Jurkat, Clone E6-1 (cell line): Measurements from ENCODE around the gene CLDND2. TPM values are rescaled to one million over a fixed set of nuclear protein-coding genes. Genes with fewer than 3 reads are reported as not detected.
"Not testable (repeated sequence)": the region's sequence is repeated elsewhere in the genome, so short reads cannot be mapped to it uniquely, and the experiment has no call there.

ENCODE experiments used
- DNase-seq: peaks from one replicate; pipeline ENCODE4 v3.0.0-alpha.2; 2011; ENCODE audit warnings: low read depth, low spot score
- H3K4me3 ChIP-seq: 2 replicates; pipeline ENCODE4 v1.5.1; 2011; ENCODE audit warnings: mild to moderate bottlenecking, low read length, control low read depth, moderate library complexity
- polyA plus RNA-seq: library from polyadenylated mRNA; unstranded; fragments of >200 nt; gene quantifications from one replicate; pipeline ENCODE4 v1.2.1, GENCODE V29; 2012; ENCODE audit warnings: missing spikeins; ENCODE audit not compliant: insufficient read length, insufficient read depth

CLDND2 gene, protein sequence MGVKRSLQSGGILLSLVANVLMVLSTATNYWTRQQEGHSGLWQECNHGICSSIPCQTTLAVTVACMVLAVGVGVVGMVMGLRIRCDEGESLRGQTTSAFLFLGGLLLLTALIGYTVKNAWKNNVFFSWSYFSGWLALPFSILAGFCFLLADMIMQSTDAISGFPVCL
- polyA plus RNA-seq, result 2.6 TPM

DNA sequence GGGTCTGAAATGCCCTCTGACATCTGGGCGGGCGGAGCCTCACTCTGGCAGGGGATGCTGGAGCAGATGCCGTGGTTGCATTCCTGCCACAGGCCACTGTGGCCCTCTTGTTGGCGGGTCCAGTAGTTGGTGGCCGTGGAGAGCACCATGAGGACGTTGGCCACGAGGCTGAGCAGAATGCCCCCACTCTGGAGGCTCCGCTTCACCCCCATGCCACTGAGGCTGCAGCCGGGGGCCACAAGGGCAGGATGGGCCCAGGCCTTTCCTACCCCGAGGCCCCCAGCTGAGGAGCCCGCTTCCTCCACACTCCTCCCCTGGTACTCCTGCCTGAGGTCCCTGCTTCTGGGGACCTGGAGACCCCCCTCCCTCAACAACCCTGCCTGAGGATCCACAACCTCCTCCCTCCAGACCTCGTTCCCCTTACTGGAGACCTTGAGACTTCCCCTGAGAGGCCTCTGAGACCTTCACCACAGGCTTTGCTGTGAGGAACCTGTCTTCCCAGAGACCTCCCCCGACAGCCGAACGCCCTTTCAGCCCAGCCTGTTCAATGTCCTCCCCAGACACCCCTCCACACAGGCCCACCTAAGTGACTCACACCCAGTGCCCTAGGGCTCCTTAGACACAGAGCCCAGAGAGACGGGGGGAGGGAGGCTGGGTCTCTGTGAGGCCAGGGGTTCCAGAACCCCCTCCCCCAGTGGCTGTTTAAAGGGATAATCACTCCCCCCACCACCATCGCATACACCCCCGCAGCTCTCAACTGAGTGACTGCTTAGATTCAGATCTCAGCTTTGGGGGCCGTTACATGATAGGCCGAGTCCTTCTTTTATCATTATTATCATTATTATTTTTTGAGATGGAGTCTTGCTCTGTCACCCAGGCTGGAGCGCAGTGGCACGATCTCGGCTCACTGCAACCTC, at the start of gene CLDND2:
TSS of gene CLDND2 (minus strand) at position 638 of the 917 bp plus-strand sequence. CDS start at position 212, 426 bp downstream.
- peak within 1 kb of the TSS; percentile 65 for H3K4me3 ChIP-seq
- DNase-seq, result no peak

DNA sequence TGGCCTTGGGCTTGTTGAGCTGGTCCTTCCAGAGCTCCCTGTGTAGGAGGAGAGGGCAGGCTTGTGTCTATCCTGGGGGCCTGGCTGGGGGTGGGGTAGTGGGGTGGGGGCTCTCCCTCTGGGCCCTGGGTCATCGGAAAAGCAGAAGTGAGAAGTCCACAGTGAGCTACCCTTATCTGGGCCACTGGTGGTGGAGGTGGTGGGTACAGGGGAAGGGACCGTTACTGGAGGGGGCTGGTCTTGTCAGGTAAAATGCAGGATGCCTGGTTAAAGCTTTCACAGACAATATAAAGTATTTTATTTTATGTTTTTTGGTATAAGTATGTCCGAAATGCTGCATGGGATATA, 49.0 kb upstream of the CLDND2 start:
- DNase-seq, result no peak
- no peak overlapping the region for H3K4me3 ChIP-seq

DNA sequence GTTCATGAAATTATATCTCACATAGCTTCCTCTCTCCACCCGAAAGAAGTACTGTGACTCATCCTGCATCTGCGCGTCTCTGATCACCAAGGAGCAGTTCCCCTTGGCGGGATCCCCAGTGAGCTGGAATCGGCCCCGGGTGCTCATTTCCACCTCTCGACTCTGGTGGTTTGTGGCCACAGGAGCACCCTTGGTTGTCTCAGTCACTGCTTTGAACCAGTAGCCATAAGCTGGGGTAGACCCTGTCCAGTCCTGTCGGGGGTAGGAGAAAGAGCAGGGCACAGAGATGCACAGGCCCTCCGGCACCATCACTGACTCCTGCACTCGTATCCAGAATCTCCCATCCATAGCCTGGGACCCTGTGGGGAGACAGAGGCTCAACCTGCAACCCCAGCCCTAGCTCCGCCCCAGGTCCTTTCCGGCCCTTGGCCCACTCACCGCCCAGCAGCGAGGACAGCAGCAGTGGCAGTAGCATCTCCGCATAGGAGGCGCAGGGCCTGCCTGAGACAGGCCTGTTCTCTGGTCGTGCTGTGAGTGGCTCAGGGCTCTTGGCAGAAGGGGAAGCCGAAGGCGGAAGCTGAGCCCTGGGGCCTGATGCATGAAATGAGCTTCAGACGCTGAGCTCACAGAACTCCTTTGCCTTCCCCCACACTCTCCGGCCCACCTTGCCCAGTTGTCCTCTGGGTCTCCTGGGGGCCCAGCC, 48.5 kb upstream of the CLDND2 start, which contains the start of gene SIGLEC10:
TSS of gene SIGLEC10 (minus strand) at position 536 of the 703 bp plus-strand sequence. CDS start at position 475, 61 bp downstream.
- no peak for DNase-seq
- H3K4me3 ChIP-seq, result no peak within 1 kb of the TSS

DNA sequence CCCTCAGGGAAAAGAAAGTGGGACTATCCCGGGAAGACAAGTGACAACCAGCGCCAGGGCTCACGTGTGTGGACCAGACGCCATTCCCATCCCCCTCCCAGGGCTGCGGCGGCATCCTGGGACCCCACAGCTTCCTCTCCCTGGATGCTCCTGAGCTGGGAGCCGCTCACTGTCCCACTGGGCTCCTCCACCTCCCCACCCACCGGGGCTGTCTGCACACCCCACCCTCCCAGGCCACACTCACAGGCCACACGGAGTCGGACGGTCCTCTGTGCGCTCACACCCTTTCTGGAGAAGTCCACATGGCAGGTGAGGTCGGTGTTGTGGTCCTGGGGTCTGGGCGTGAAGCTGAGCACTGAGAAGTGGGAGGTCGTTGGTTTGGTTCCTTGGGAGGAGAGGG, 47.6 kb upstream of the CLDND2 start:
- H3K4me3 ChIP-seq, DNase-seq: not testable (repeated sequence)

DNA sequence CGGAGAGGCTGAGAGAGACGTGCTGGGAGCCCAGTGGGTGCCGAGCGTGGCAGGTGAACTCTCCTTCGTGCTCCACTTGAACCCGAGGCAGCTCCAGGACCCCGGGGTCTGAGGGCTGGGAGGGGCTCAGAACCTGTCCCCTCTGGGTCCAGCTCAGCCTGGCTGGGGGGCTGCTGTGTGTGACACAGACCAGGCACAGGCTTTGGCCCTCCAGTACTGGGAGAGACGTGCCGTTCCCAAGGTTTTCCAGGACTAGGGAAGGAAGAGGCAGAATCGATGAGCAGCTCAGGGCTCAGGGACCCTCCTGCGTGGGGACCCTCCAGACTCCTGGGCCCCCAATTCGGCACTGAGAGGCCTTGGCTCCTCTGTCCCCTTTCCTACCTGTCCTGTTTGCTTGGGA, 46.4 kb upstream of the CLDND2 start:
- no peak for DNase-seq
- no peak overlapping the region for H3K4me3 ChIP-seq

DNA sequence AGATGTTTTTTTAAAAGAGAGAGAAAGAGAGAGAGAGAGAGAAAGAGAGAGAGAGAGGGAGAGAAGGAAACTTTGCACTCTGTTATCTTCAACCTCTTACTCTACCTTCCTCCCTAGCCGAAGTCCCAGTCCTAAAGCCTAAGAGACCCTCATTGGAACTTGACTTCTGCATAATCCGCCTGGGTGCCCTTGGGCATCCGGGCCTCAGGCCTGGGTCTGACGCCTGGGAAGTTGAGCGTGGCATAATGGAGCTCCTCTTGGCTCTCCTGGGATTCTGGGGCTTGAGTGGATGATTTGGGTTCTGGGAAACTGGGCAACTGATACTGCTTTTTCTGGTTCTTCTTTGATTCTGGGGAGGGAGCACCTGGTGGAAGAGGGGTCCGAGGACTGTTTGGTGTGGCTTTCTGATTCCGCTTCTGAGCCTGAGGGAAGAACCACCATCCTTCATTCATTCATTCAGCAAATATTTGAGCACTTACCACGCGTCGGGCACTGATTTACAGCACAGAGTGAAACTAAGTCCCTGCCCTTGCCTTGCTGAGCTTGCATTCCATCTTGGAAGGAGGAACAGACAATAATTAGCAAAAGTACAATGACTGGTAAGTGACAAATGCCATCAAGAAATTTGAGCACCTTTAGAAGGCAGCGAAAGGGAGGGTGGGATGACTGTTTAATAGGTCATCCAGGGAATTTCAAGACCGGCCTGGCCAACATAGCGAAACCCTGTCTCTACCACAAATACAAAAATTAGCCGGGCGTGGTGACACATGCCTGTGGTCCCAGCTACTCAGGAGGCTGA, 42.3 kb upstream of the CLDND2 start:
- DNase-seq, result no peak
- H3K4me3 ChIP-seq, result no peak overlapping the region

DNA sequence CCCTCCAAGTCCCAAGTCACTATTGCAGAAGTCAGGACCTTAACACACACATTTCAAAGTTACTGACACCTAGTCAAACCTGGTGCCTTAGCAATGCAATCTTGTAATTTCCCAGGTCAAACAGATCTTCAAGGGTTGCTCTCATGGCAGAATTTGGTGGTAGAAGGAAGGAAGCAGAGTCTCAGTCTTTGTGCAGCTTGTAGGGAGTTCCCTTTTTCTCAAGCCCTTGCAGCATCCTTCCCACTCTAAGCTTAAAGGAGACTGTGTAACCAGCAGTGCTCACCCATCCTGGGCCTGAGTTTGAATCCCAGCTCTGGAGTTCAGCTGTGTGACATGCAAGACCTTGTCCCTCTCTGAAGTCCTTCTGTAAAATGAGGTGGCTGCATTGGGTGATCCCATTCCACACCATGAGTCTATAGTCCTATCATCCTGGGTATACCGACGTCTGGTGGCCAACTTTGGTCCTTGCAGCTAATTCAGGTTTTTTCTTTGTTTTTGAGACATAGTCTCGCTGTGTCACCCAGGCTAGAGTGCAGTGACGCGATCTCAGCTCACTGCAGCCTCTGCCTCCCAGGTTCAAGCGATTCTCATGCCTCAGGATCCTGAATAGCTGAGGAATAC, 38.8 kb upstream of the CLDND2 start:
- DNase-seq, result peak; percentile 59
- no peak overlapping the region for H3K4me3 ChIP-seq

DNA sequence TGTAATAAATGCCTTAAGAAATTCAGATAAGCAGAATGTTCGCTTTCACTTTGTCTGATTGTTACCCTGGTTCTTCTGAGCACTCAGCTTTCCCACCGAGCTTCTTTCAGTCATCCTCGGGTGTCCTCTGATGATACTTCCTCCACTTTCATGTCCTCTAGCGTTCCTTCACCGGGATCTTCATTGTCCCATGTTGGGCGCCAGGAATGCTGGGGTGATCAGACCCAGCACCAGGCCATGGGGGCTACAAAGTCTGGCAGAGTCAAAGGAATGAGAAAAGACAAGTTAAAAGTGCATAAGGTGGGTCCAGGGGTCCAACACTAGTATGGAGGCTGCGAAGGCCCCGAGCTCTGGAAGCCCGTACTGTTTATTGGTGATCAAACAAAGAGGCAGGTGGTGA, 33.3 kb upstream of the CLDND2 start:
- DNase-seq, result no peak
- H3K4me3 ChIP-seq, result no peak overlapping the region

DNA sequence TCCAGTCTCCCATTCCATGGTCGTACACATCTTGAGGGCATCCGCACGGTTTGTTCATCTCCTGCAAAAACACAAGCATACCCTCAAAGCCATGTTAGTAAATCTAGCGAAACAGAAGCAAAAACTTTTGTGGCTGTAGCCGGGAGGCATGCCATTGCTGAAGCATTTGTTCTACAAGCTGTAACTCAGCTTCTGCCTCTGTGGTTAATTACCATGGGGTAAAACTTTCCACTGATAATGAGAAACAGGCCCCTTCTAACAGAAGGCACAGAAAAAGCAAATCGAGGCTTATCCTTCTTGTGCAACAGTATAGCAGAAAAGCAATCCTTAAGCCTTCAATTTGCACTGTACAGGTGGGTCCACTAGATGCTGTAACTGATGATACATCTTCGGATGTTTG, 31.1 kb upstream of the CLDND2 start:
- DNase-seq, H3K4me3 ChIP-seq: not testable (repeated sequence)

DNA sequence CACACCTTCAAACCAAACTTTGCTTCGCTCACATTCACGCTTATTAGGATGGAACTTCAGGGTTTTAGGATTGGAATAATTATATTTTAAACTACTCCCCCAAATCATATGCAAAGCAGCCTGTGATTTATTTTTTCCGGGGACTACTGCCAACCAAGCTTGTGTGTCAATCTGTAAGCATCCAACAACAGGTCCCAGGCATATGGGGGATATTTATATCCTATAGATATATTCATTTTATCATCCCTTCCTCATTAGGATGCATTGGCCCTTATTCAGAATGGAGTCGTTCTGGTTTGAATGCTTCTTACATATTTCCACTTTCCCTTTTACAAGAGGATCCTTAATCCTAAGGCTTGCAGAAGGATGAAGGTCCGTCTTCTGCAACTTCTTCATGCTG, 30.4 kb upstream of the CLDND2 start:
- H3K4me3 ChIP-seq, result no peak overlapping the region
- no peak for DNase-seq

DNA sequence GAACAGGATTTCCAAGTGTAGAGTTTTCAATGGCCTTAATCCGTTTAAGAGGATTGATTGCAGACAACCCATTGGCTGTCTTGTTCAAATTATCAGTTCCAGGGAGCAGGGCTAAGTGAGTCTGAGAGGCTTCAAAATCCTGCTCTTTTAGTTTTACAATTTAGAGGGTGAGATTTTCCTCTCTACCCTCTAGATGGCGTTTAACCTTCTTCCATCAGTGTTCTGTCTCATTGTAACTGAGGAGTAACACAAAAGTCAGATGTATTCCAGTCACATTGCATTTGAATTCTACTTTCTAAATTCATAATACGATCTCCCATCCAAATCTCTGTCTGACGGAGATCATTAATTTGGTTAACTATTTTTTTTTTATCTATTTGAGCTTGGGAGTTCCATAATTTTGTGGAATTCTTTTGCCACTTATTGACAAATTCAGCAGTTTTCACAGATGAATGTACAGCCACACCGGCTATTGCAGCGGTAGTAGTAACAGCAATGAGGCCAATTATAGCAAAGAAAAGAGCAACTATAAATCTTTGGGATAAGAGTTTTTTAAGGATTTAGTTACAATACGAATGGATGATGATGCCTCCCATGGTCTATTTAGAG, 29.4 kb upstream of the CLDND2 start:
- H3K4me3 ChIP-seq, result no peak overlapping the region
- peak; percentile 49 for DNase-seq

DNA sequence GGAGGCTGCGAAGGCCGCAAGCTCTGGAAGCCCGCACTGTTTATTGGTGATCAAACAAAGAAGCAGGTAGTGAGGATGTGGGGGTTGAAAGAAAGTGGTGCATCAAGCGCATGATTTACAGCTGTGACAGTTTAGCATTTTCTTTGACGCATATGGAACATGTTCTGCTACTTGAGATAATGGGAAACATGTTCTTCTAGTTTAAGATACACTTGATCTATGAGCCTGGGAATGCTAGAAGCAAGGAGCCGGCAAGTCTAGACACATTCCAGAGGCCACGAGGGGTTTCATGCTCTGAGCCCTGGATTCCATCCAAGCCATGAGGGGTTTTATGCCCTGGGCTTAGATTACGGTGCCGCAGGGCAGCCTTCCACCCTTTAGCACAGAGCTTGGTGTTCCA, 28.6 kb upstream of the CLDND2 start:
- not testable (repeated sequence) for H3K4me3 ChIP-seq, DNase-seq

DNA sequence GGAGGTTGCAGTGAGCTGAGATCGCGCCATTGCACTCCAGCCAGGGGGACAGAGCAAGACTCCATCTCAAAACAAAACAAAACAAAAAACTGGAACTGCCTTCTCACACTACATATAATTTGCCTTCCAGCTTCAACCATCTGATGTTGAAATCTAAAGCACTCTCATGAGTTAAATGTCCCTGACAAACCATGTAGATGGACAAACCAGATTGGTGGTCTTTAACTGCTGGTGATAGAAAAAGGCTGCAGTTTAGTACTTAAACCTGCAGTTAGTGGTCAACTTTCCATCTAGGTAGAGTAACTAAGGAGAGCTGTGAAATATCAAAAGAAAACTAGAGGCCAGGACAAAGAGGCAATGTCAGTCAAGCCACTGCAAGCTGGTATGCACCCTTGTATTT, 27.4 kb upstream of the CLDND2 start:
- DNase-seq, result no peak
- H3K4me3 ChIP-seq, result no peak overlapping the region

DNA sequence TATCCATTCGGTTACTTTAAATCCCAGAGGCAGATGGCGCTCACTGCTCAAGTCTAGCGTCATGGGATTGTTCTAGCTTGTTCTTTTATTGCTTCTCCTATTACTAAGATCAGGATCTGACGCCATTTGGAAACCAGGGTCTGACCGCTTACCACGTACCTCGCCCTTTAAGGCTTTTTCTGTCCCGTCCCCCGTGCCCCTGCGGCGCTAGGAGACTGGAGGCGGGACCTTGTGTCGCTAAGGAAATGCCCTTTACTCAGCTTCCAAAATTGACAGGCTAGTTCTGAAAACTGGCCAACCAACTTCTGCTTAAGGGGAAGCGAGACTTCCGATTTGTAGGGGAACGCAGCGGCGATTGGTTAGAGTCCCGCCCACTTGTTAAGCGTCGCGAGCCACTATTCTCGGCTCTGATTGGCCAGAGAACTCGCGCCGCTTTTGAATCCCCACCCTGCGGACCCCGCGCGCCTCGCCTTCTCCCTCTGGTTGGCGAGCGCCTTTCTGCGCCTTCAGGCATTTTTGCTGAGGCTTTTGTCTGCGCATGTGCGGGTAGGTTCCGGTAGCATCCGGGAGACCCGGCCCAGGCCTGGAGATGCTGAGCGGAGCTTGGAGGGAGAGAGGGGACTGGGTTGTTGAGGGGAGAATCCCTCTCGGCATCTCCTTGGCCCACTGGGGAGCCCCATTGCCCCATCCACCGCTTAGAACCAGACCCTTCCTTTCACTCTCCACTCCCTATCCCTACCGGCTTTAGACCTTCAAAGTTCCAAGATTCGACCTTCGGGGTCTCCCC, 25.4 kb upstream of the CLDND2 start:
- peak overlapping the region; percentile 97 for H3K4me3 ChIP-seq

DNA sequence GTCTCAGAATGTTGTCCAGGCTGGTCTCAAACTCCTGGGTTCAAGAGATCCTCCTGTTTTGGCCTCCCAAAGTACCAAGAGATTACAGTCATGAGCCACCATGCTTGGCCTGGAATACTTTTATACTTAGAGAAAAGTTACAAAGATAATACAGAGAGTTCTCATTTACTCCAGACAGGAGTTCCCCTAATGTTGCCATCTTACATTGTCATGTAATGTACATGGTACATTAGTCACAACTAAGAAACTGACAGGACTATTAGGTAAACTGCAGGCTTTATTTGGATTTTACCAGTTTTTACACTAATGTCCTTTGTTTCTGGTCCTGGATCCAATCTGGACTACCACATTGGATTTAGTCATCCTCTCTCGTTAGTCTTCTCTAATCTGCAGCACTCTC, 23.9 kb upstream of the CLDND2 start:
- DNase-seq, result no peak
- no peak overlapping the region for H3K4me3 ChIP-seq

More for the DNA sequence above, 25.4 kb upstream of the CLDND2 start:
- peak; percentile 100 for DNase-seq

DNA sequence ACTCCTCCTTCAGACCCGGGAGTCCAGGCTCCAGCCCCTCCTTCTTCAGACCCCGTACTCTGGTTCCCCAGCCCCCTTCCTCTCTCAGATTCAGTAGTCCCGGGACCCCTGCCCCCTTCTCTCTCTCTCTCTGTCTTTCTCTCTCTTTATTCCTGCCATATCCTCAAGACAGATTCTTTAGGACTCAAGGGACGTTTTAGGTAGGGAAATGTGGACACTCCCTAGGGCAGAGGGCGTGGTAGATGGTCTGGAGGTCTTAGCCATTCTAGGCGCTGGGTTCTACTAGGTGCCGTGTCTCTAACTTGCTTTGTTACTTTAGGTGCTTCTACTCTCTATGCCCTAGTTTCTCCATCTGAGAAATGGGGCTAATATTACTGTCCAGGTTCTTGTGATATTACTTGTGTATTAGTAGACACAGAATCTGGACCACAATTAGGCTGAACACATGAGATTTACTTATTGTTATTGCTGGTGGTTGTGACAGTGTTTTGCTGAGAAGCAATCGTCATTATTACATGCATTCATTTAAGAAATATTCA, 22.3 kb upstream of the CLDND2 start:
- no peak overlapping the region for H3K4me3 ChIP-seq
- no peak for DNase-seq

DNA sequence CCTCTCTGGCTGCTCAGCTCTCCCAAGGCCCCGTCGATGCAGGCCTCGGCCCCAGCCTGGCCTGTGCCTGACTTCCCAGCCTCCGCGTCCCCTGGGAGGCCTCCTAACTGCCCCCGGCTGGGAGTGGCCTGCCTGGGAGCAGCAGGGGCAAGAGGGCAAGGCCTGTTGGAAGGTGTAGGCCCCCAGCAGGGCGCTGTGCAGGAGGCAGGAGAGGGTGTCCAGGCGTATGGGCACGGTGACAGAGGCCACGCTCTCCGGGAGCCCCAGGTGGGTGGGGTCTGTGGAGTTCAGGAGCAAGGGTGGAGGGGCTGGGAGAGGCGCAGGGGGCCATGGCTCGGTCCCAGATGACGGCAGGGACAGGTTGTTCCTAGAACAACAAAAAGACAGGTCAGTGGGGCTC, 20.3 kb upstream of the CLDND2 start:
- DNase-seq, result no peak
- H3K4me3 ChIP-seq, result no peak overlapping the region
